K562 (cell line): Measurements from ENCODE around the gene PSMB7. TPM values are rescaled to one million over a fixed set of nuclear protein-coding genes. Genes with fewer than 3 reads are reported as not detected.

Experiments
- ATAC-seq: fragments of 200-7000 bp; cut with Tn5 transposase; 3 replicates; pipeline ENCODE4 v1.9.1; 2020; ENCODE audit warnings: moderate library complexity
- BruUV-seq: library from RNA; stranded (reverse); fragments of 400-500 nt; replicated peaks from 2 replicates; lab custom pipeline; 2021; lab: Mats Ljungman, UMichigan
- CTCF ChIA-PET: fragments of 300-600 bp; formaldehyde crosslinking; extraction: SDS; loops from one replicate; lab custom pipeline; 2021; ENCODE audit warnings: low intra/inter-chr PET ratio; lab: Yijun Ruan, JAX
- POLR2A ChIA-PET: fragments of 300-600, 350-650 bp; sonication (Branson Sonifier 250); formaldehyde crosslinking; extraction: SDS; loops from one replicate; lab custom pipeline; 2021; ENCODE audit warnings: antibody characterized with exemption, inconsistent platforms; lab: Yijun Ruan, JAX
- DNase-seq, 4 experiments: peaks; one replicate each; pipeline versions ENCODE4 v3.0.0 to v3.0.0-alpha.2; 2011 to 2018; ENCODE audit warnings: low spot score in 3 of 4, mixed read lengths in 3 of 4; ENCODE audit errors: extremely low read depth in 1 of 4
- FAIRE-seq: peaks from 2 replicates; lab custom pipeline; 2011; peaks lifted over from hg19 to GRCh38; lab: Jason Lieb, UNC
- H2AFZ ChIP-seq: 2 replicates; pipeline ENCODE4 v1.6.0; 2011; ENCODE audit warnings: low read depth, low read length, control low read depth, inconsistent platforms
- H3K27ac ChIP-seq: fragments of 200-600 bp; 3 replicates; pipeline ENCODE4 v1.8.0; 2011; ENCODE audit warnings: low read depth, mild to moderate bottlenecking, control low read depth, inconsistent platforms, low read length, moderate library complexity, mixed read lengths; ENCODE audit errors: extremely low read depth
- H3K27me3 ChIP-seq, 2 experiments: fragments of 300-600 bp in 1 of 2; 2 replicates in 1 of 2; 3 replicates in 1 of 2; pipeline versions ENCODE4 v1.6.0 to v1.8.0; 2011; ENCODE audit warnings: inconsistent platforms in 2 of 2, low read length in 2 of 2, mild to moderate bottlenecking in 1 of 2, mixed read lengths in 1 of 2, moderate library complexity in 1 of 2; ENCODE audit not compliant: control insufficient read depth in 2 of 2, insufficient read depth in 2 of 2
- H3K36me3 ChIP-seq: fragments of 300-600 bp; 3 replicates; pipeline ENCODE4 v1.8.0; 2011; ENCODE audit warnings: mild to moderate bottlenecking, low read length, inconsistent platforms; ENCODE audit not compliant: control insufficient read depth, insufficient read depth
- H3K4me1 ChIP-seq, 2 experiments: fragments of 200-600 bp in 1 of 2; replicated peaks in 1 of 2; 2 replicates in 1 of 2; 3 replicates in 1 of 2; pipeline versions ENCODE4 v1.5.1 to v1.8.0; 2011; ENCODE audit warnings: inconsistent platforms in 2 of 2, low read length in 2 of 2, mild to moderate bottlenecking in 1 of 2, mixed read lengths in 1 of 2, moderate library complexity in 1 of 2; ENCODE audit not compliant: control insufficient read depth in 2 of 2, insufficient read depth in 2 of 2
- H3K4me2 ChIP-seq: 2 replicates; pipeline ENCODE4 v1.6.1; 2011; ENCODE audit warnings: low read length, control low read depth, inconsistent platforms, mixed read lengths; ENCODE audit not compliant: insufficient read depth
- H3K4me3 ChIP-seq: fragments of 200-600 bp; sonication (generic), shearing (Covaris generic); 2 replicates; pipeline ENCODE4 v1.5.1; 2016; ENCODE audit warnings: control low read depth, inconsistent platforms
- H3K79me2 ChIP-seq: fragments of 200-600 bp; 3 replicates; pipeline ENCODE4 v1.8.0; 2011; ENCODE audit warnings: low read length, inconsistent platforms; ENCODE audit not compliant: control insufficient read depth, insufficient read depth
- H3K9ac ChIP-seq, 2 experiments: 2 replicates each; pipeline versions ENCODE4 v1.6.0 to v1.6.1; 2011; ENCODE audit warnings: low read depth in 2 of 2, low read length in 2 of 2, control low read depth in 1 of 2, inconsistent platforms in 1 of 2, mild to moderate bottlenecking in 1 of 2, mixed read lengths in 1 of 2; ENCODE audit not compliant: insufficient read depth in 1 of 2
- H3K9me1 ChIP-seq: one replicate; pipeline ENCODE4 v1.6.0; 2011; ENCODE audit warnings: inconsistent platforms, mild to moderate bottlenecking, low read length, moderate library complexity; ENCODE audit not compliant: control insufficient read depth, insufficient read depth
- H3K9me3 ChIP-seq: replicated peaks from 2 replicates; pipeline ENCODE4 v1.5.1; 2011; ENCODE audit warnings: low read depth, low read length, inconsistent platforms; ENCODE audit not compliant: control insufficient read depth, insufficient read depth
- H4K20me1 ChIP-seq: replicated peaks from 2 replicates; pipeline ENCODE4 v1.6.1; 2011; ENCODE audit warnings: low read length, inconsistent platforms, mixed read lengths; ENCODE audit not compliant: control insufficient read depth, insufficient read depth
- ARID1B ChIP-seq: fragments of 450-650 bp; IDR thresholded peaks from 2 replicates; pipeline ENCODE4 v1.6.1; 2016; ENCODE audit warnings: antibody characterized with exemption, mild to moderate bottlenecking, inconsistent platforms
- HBP1 ChIP-seq: fragments of 450-650 bp; formaldehyde crosslinking; IDR thresholded peaks from 2 replicates; pipeline ENCODE4 v1.4.0; 2022; ENCODE audit warnings: missing genetic modification characterization
- HMG20B ChIP-seq: fragments of 250-450 bp; sonication (Bioruptor Pico); IDR thresholded peaks from 2 replicates; pipeline ENCODE4 v1.5.0; 2021; ENCODE audit warnings: mild to moderate bottlenecking
- SRSF9 ChIP-seq: fragments of 200-400 bp; formaldehyde crosslinking; IDR thresholded peaks from 2 replicates; pipeline ENCODE4 v1.6.1; 2017; ENCODE audit warnings: low read depth, low read length, borderline replicate concordance
- TFAM ChIP-seq: fragments of 250-450 bp; sonication (Bioruptor Pico); conservative IDR thresholded peaks from 2 replicates; pipeline ENCODE4 v1.5.0; 2021; ENCODE audit warnings: mild to moderate bottlenecking, moderate library complexity
- WHSC1 ChIP-seq: IDR thresholded peaks from one replicate; pipeline ENCODE4 v1.6.1; 2012; ENCODE audit warnings: low read length, control low read depth, inconsistent platforms
- ZBTB40 ChIP-seq, 2 experiments: fragments of 450-650 bp in 1 of 2; sonication (generic) in 1 of 2; formaldehyde crosslinking in 1 of 2; IDR thresholded peaks; 2 replicates each; pipeline versions ENCODE4 v1.7.1 to v1.9.0; 2016 to 2022; ENCODE audit warnings: inconsistent platforms in 1 of 2, mild to moderate bottlenecking in 1 of 2, missing genetic modification reagents in 1 of 2
- ZNF143 ChIP-seq: sonication (generic); formaldehyde crosslinking; IDR thresholded peaks from 2 replicates; pipeline ENCODE4 v1.9.0; 2022; ENCODE audit warnings: mild to moderate bottlenecking, missing genetic modification reagents
- ZNF175 ChIP-seq: fragments of 200-800 bp; sonication (Bioruptor generic); IDR thresholded peaks from 2 replicates; pipeline ENCODE4 v1.6.1; 2016; ENCODE audit warnings: low read depth, mild to moderate bottlenecking, missing genetic modification characterization, missing compliant biosample characterization
- ZNF217 ChIP-seq: sonication (generic); formaldehyde crosslinking; IDR thresholded peaks from 2 replicates; pipeline ENCODE4 v1.8.0; 2022; ENCODE audit warnings: mild to moderate bottlenecking, missing genetic modification reagents
- ZNF695 ChIP-seq: fragments of 450-650 bp; formaldehyde crosslinking; IDR thresholded peaks from 2 replicates; pipeline ENCODE4 v1.4.0; 2020; ENCODE audit warnings: mild to moderate bottlenecking, moderate library complexity
- ZSCAN32 ChIP-seq: fragments of 450-650 bp; formaldehyde crosslinking; IDR thresholded peaks from 2 replicates; pipeline ENCODE4 v1.4.0; 2020; ENCODE audit warnings: mild to moderate bottlenecking, moderate library complexity
- WGBS: fragments of 100-300 bp; shearing (Covaris generic); methylation state at CpG from one replicate; pipeline ENCODE4 v1.1.6; 2016; ENCODE audit warnings: low coverage, mixed read lengths; ENCODE audit not compliant: insufficient coverage; ENCODE audit errors: missing lambda C conversion rate; 5-methylcytosine and 5-hydroxymethylcytosine counted together
- in situ Hi-C: fragments of 300-500 bp; cut with MboI; formaldehyde crosslinking; loops from 4 replicates; pipeline ENCODE4 v1.15.0; 2018; ENCODE audit warnings: inconsistent platforms, mixed read lengths
- intact Hi-C: fragments of 100-400 bp; cut with micrococcal nuclease; formaldehyde crosslinking; loops from 2 replicates; pipeline ENCODE4 v1.14.2; 2022
- polyA plus RNA-seq, 8 experiments: library from polyadenylated mRNA; depleted of rRNA in 4 of 8; stranded (reverse) in 5 of 8; unstranded in 3 of 8; fragments of >200 nt; fragmentation: Nextera tagmentation in 2 of 8; fragmentation: Illumina TruSeq in 1 of 8; extraction: Ambion mirVana in 2 of 8; extraction: Trizol in 1 of 8; gene quantifications; 2 replicates each; pipeline versions ENCODE4 v1.2.1 to v1.2.3, GENCODE V29; 2011 to 2014; ENCODE audit warnings: inconsistent platforms in 1 of 8, missing spikeins in 1 of 8
- total RNA-seq, 7 experiments: library from RNA; depleted of rRNA in 6 of 7; stranded (reverse); fragments of >200 nt in 6 of 7; fragmentation: Illumina TruSeq in 2 of 7; extraction: Trizol in 2 of 7; gene quantifications; 2 replicates each; pipeline versions ENCODE4 v1.2.1 to v1.2.3, GENCODE V29; 2011 to 2021; ENCODE audit warnings: low replicate concordance in 1 of 7

PSMB7 gene
- total and polyA plus RNA-seq, 9 of the 15 experiments (the other 6 are each of a cell fraction or from before 2014, with no cell fraction given), result 321 to 978 (median 407) TPM

- Histone ChIP-seq H3K9me1 (no peaks in the 10 kb centered on the region), H3K79me2 (no peaks in the 10 kb centered on the region), H4K20me1 (0 out of 2 replicates have a peak, but pooled peaks cover 4% of the 10 kb centered on the region), H3K27me3 (no peaks in the 10 kb centered on the region), H3K36me3 (no peaks in the 10 kb centered on the region), H3K4me1 (peaks cover 0 to 10% of the 10 kb centered on the region in 2 experiments; a peak in 2 of 5 replicates), H3K4me3 (no peak overlapping the region), H3K9me3 (no peaks in the 10 kb centered on the region), H3K9ac (no peak overlapping the region), H2AFZ (no peak overlapping the region), H3K27ac (no peak overlapping the region), H3K4me2 (no peak overlapping the region)
- intact Hi-C loops (no loop called here), in situ Hi-C loops (no loop called here)
- POLR2A ChIA-PET, result interaction anchor here (1.1 kb wide), 1 partner anchor 74 kb away, joined by 3 read pairs; no protein-coding TSS in a partner anchor
- FAIRE-seq, result no peak
- CTCF ChIA-PET, result no interaction called here
- no peak for DNase-seq
- no peak for ATAC-seq
- no TSS peak for BruUV-seq
- 55% methylated on average over 5 of the region's 5 CpGs for WGBS
- TF ChIP-seq ZNF143 (CRISPR knock-in tag) (no peak), ZSCAN32 (CRISPR knock-in tag) (no peak), HBP1 (CRISPR knock-in tag) (no peak), ZNF175 (no peak), TFAM (CRISPR knock-in tag) (no peak), ZNF217 (no peak), ARID1B (no peak), HMG20B (CRISPR knock-in tag) (no peak), WHSC1 (no peak), ZNF695 (CRISPR knock-in tag) (no peak), ZBTB40 (IDR thresholded peaks at IDR 0.05) (no peak), ZBTB40 (CRISPR knock-in tag; IDR thresholded peaks at IDR 0.05) (no peak), SRSF9 (no peak)
Measured at GRCh38 chr9:124337562-124337961, 77.7 kb downstream of the PSMB7 start.
